GM12873 (cell line): Measurements from ENCODE around the gene NVL.

Experiments used
- CTCF ChIP-seq: IDR thresholded peaks from 2 replicates; pipeline ENCODE4 v1.5.1; 2012; ENCODE audit warnings: low read depth, mild to moderate bottlenecking, moderate library complexity, low read length, control low read depth; ENCODE audit not compliant: insufficient read depth; ENCODE audit errors: missing control alignments

NVL gene

GRCh38 chr1:224358237-224358636 lies 28.3 kb upstream of the NVL start:
- no peak for TF ChIP-seq CTCF

GRCh38 chr1:224357626-224358124 lies 27.7 kb upstream of the NVL start:
- TF ChIP-seq CTCF: no peak

- no peak for TF ChIP-seq CTCF
These were observed 27.0 kb upstream of the NVL start, which contains the start of gene CNIH4 for GRCh38 chr1:224356685-224357625. Gene CNIH4 (plus strand): TSS chr1:224356879. CDS start chr1:224356925, 46 bp downstream.

- TF ChIP-seq CTCF: no peak
These were observed 24.3 kb upstream of the NVL start for GRCh38 chr1:224353975-224354925.

- TF ChIP-seq CTCF: no peak
These were observed 18.2 kb upstream of the NVL start for GRCh38 chr1:224348137-224348536.

GRCh38 chr1:224343679-224344078 lies 13.7 kb upstream of the NVL start:
- no peak for TF ChIP-seq CTCF
